GM19463 (cell line): Measurements from ENCODE around the gene MYL6.
A peak's percentile ranks its signal among the peaks of the same experiment; 100 is the strongest.
"Not testable (repeated sequence)": the region's sequence is repeated elsewhere in the genome, so short reads cannot be mapped to it uniquely, and the experiment has no call there.

Experiments
- ATAC-seq: cut with Tn5 transposase; IDR thresholded peaks from one replicate; pipeline ENCODE4 v1.9.1; 2021; ENCODE audit warnings: mild to moderate bottlenecking, moderate library complexity; ENCODE audit not compliant: unreplicated experiment

MYL6 gene

GRCh38 chr12:56158029-56158925 lies at the start of gene MYL6:
TSS of gene MYL6 (plus strand) at chr12:56158359. CDS start at chr12:56158402, 43 bp downstream.
- peak; percentile 80 for ATAC-seq

GRCh38 chr12:56110571-56110970 lies 47.6 kb upstream of the MYL6 start:
- ATAC-seq: no peak

GRCh38 chr12:56114084-56114483 lies 44.1 kb upstream of the MYL6 start:
- no peak for ATAC-seq

GRCh38 chr12:56115329-56115728 lies 42.8 kb upstream of the MYL6 start:
- no peak for ATAC-seq

- ATAC-seq: peak; percentile 37
Measured at GRCh38 chr12:56116267-56117081, 41.7 kb upstream of the MYL6 start, which contains the start of gene RPL41. TSS of gene RPL41 (plus strand) at chr12:56116633.

- ATAC-seq: not testable (repeated sequence)
Measured at GRCh38 chr12:56117082-56117706, 41.0 kb upstream of the MYL6 start.

- ATAC-seq: peak; percentile 84
Measured at GRCh38 chr12:56117778-56118687, 40.1 kb upstream of the MYL6 start, which contains the start of gene ZC3H10. TSS of gene ZC3H10 (plus strand) at chr12:56118266. CDS start at chr12:56120563, 2,297 bp downstream.

- ATAC-seq: no peak
Measured at GRCh38 chr12:56118688-56119357, 39.3 kb upstream of the MYL6 start.

- ATAC-seq: no peak
Measured at GRCh38 chr12:56119361-56119796, 38.8 kb upstream of the MYL6 start.

- ATAC-seq: no peak
Measured at GRCh38 chr12:56120158-56120846, 37.9 kb upstream of the MYL6 start.

- no peak for ATAC-seq
Measured at GRCh38 chr12:56121204-56121870, 36.8 kb upstream of the MYL6 start.

GRCh38 chr12:56122637-56123036 lies 35.5 kb upstream of the MYL6 start:
- ATAC-seq: no peak

- ATAC-seq: no peak
Measured at GRCh38 chr12:56124133-56124532, 34.0 kb upstream of the MYL6 start.

- no peak for ATAC-seq
Measured at GRCh38 chr12:56126732-56127239, 31.4 kb upstream of the MYL6 start.

GRCh38 chr12:56127485-56127887 lies 30.7 kb upstream of the MYL6 start:
- ATAC-seq: no peak

- ATAC-seq: peak; percentile 88
Measured at GRCh38 chr12:56127888-56128669, 30.1 kb upstream of the MYL6 start, which contains the start of gene ESYT1. TSS of gene ESYT1 (plus strand) at chr12:56128267. CDS start at chr12:56128320, 53 bp downstream.

GRCh38 chr12:56128670-56129205 lies 29.4 kb upstream of the MYL6 start:
- ATAC-seq: no peak
